Tibial artery (tissue), 4 donors: ENCODE results near the gene GDF15.
"Not testable (repeated sequence)": the region's sequence is repeated elsewhere in the genome, so short reads cannot be mapped to it uniquely, and the experiment has no call there.

Experiments
- DNase-seq, 2 donors: peaks; one replicate each; pipeline ENCODE4 v3.0.0-alpha.2; 2019
- H3K27ac ChIP-seq, 2 donors: fragments of 200-600 bp; sonication (generic) in 1 of 2; 1 replicate in 1 of 2; 2 replicates in 1 of 2; pipeline ENCODE4 v1.5.1; 2018 to 2019; ENCODE audit warnings: mild to moderate bottlenecking in 1 of 2
- H3K27me3 ChIP-seq, 2 donors: fragments of 200-600 bp; sonication (generic) in 1 of 2; one replicate each; pipeline versions ENCODE4 v1.5.1 to v1.6.0; 2016 to 2019
- H3K36me3 ChIP-seq, 3 donors: fragments of 200-600 bp; sonication (generic) in 2 of 3; one replicate each; pipeline ENCODE4 v1.5.1; 2016 to 2019; ENCODE audit warnings: mild to moderate bottlenecking in 2 of 3
- H3K4me1 ChIP-seq, 4 donors: fragments of 200-600 bp; sonication (generic) in 2 of 4; 1 replicate in 3 of 4; 2 replicates in 1 of 4; pipeline ENCODE4 v1.5.1; 2016 to 2019
- H3K4me3 ChIP-seq, 2 donors: fragments of 200-600 bp; sonication (generic) in 1 of 2; 1 replicate in 1 of 2; 2 replicates in 1 of 2; pipeline ENCODE4 v1.5.1; 2018 to 2019; ENCODE audit warnings: mild to moderate bottlenecking in 2 of 2
- H3K9me3 ChIP-seq, 3 donors: fragments of 200-600 bp; sonication (generic) in 1 of 3; one replicate each; pipeline ENCODE4 v1.5.1; 2016 to 2019
- CTCF ChIP-seq, 2 experiments: fragments of 200-600 bp in 1 of 2; fragments of 450-650 bp in 1 of 2; IDR thresholded peaks; one replicate each; pipeline ENCODE4 v1.5.1; 2017 to 2019; ENCODE audit warnings: antibody characterized with exemption in 2 of 2, mild to moderate bottlenecking in 1 of 2, moderate library complexity in 1 of 2
- intact Hi-C: fragments of 100-400 bp; cut with DNase I; formaldehyde crosslinking; loops from one replicate; pipeline ENCODE4 v1.15.0; 2023; ENCODE audit warnings: low total_unique reads

The GDF15 gene

GRCh38 chr19:18399008-18399407 is 13.1 kb downstream of the GDF15 start:
- DNase-seq = peak in 1 of 2 donors; percentile 64
- no peaks in the 10 kb centered on the region for H3K9me3 ChIP-seq
- intact Hi-C loops = loop anchor here (5.0 kb wide), 1 partner anchor 47 kb away; no protein-coding TSS in a partner anchor
- no peak overlapping the region for H3K4me3 ChIP-seq
- H3K4me1 ChIP-seq = no peaks in the 10 kb centered on the region
- TF ChIP-seq CTCF (IDR thresholded peaks at IDR 0.05) = no peak
- peaks cover 0 to 47% of the 10 kb centered on the region in 2 donors for H3K27me3 ChIP-seq
- no peak overlapping the region for H3K27ac ChIP-seq
- H3K36me3 ChIP-seq = no peaks in the 10 kb centered on the region

DNA sequence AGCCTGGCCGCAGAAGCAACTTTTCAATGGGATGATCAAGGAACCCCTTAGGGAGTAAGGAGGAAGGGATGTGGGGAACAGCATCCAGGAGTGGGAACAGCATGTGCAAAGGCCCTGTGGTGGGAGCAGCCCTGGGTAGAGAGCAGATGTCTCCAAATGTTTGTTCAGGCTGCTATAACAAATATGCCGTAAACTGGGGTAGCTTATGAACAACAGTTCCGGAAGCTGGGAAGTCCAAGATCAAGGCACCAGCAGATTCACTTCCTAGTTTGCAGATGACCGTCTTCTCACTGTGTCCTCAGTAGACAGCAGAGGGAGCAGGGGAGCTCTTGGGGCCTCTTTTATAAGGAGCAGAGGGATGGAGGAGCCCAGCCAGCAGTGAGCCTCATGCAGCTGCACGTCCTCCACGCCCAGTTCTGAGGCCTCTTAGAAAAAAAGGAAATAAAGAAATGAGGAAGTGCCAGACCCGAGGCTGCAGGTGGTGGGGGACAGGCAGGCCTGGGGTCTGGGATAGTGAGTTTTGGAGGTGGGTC is 15.7 kb downstream of the GDF15 start:
- Histone ChIP-seq H3K27me3 (peaks cover 0 to 37% of the 10 kb centered on the region in 2 donors), H3K36me3 (no peaks in the 10 kb centered on the region), H3K9me3 (no peaks in the 10 kb centered on the region), H3K4me1 (no peaks in the 10 kb centered on the region), H3K4me3 (no peak overlapping the region), H3K27ac (no peak overlapping the region)
- no peak for TF ChIP-seq CTCF (IDR thresholded peaks at IDR 0.05)
- DNase-seq = peak; percentile 77 to 79
- intact Hi-C loops = loop anchor here (10.0 kb wide), 1 partner anchor 137 kb away; no protein-coding TSS in a partner anchor

DNA sequence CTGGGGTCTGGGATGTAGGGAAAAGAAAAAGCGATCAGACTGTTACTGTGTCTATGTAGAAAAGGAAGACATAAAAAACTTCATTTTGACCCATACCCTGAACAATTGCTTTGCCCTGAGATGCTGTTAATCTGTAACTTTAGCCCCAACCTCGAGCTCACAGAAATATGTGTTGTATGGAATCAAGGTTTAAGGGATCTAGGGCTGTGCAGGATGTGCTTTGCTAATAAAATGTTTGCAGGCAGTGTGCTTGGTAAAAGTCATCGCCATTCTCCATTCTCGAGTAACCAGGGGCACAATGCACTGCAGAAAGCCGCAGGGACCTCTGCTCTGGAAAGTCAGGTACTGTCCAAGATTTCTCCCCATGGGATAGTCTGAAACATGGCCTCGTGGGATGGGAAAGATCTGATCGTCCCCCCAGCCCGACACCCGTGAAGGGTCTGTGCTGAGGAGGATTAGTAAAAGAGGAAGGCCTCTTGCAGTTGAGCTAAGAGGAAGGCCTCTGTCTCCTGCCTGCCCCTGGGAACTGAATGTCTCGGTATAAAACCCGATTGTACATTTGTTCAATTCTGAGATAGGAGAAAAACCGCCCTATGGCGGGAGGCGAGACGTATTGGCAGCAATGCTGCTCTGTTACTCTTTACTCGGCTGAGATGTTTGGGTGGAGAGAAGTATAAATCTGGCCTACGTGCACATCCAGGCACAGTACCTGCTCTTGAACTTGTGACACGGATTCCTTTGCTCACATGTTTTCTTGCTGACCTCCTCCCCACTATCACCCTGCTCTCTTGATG is 16.7 kb downstream of the GDF15 start:
- not testable (repeated sequence) for H3K9me3 ChIP-seq, DNase-seq, H3K27ac ChIP-seq, H3K4me3 ChIP-seq, H3K4me1 ChIP-seq, H3K36me3 ChIP-seq
- H3K27me3 ChIP-seq = peaks cover 0 to 27% of the 10 kb centered on the region in 2 donors
- intact Hi-C loops = loop anchor here (10.0 kb wide), 1 partner anchor 138 kb away; no protein-coding TSS in a partner anchor

GRCh38 chr19:18405754-18406153 is 19.8 kb downstream of the GDF15 start:
- peaks cover 0 to 18% of the 10 kb centered on the region in 2 donors for H3K27me3 ChIP-seq
- H3K4me3 ChIP-seq, H3K27ac ChIP-seq, H3K4me1 ChIP-seq, DNase-seq, H3K36me3 ChIP-seq, H3K9me3 ChIP-seq: not testable (repeated sequence)
- intact Hi-C loops = loop anchor here (5.0 to 10.0 kb wide), 2 partner anchors 58 to 141 kb away; no protein-coding TSS in a partner anchor

DNA sequence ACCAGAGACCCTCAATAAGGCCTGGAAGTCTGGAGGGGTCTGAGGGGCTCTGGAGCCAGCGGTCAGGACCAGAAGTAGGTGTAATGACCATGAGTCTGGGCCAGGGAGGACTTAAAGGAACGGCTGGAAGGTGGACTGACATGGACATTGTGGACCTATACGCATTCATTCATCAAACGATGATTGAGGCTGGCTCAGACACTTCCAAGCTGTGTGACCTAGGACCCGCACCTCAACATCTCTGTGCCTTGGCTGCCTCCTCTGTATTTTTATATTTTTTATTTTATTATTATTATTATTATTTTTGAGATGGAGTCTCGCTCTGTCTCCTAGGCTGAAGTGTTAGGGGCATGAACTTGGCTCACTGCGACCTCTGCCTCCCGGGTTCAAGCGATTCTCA is 20.8 kb downstream of the GDF15 start:
- H3K27ac ChIP-seq = no peak overlapping the region
- H3K27me3 ChIP-seq = peaks cover 0 to 18% of the 10 kb centered on the region in 2 donors
- intact Hi-C loops = loop anchor here (5.0 to 10.0 kb wide), 2 partner anchors 59 to 142 kb away; no protein-coding TSS in a partner anchor
- peaks cover 0 to 6% (median 2%) of the 10 kb centered on the region in 4 donors for H3K4me1 ChIP-seq
- no peak overlapping the region for H3K4me3 ChIP-seq
- H3K36me3 ChIP-seq = no peaks in the 10 kb centered on the region
- no peak for TF ChIP-seq CTCF (IDR thresholded peaks at IDR 0.05)
- no peaks in the 10 kb centered on the region for H3K9me3 ChIP-seq
- DNase-seq = no peak

DNA sequence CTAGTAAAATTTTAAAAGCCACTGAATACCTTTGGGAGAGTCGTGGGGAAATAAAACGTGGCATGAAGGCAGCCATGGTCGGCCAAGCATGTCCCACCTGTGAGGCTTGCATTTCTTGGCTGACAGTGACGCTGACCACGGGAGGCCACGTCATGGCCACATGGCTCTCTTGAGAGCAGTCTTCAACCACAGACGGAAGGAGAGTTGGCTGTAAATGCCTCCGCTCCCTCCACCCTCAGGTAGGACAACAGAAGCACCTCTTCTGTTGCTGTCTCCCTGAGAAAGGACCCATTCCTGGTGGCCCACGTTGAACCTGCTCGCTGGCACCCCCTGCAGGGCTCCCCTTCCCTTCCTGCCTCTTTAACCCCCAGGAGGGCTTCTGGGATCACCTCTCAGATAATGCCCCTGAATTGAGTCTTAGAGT is 22.1 kb downstream of the GDF15 start:
- Histone ChIP-seq H3K4me3 (no peak overlapping the region), H3K27me3 (peaks cover 0 to 11% of the 10 kb centered on the region in 2 donors), H3K36me3 (no peaks in the 10 kb centered on the region), H3K9me3 (no peaks in the 10 kb centered on the region), H3K4me1 (peaks cover 0 to 6% (median 2%) of the 10 kb centered on the region in 4 donors), H3K27ac (no peak overlapping the region)
- peak in 1 of 2 experiments; percentile 12 for TF ChIP-seq CTCF (IDR thresholded peaks at IDR 0.05)
- DNase-seq = no peak
- intact Hi-C loops = loop anchor here (5.0 to 10.0 kb wide), 2 partner anchors 61 to 143 kb away; no protein-coding TSS in a partner anchor
